Peyer's patch (tissue), 4 donors: ENCODE results near the gene TMCC1. TPM values are rescaled to one million over a fixed set of nuclear protein-coding genes. Genes with fewer than 3 reads are reported as not detected.

Source experiments
- DNase-seq, 3 donors: peaks; one replicate each; pipeline ENCODE4 v3.0.0-alpha.2; 2017 to 2019
- H3K27ac ChIP-seq, 4 donors: fragments of 200-600 bp; sonication (generic); one replicate each; pipeline ENCODE4 v1.5.1; 2016 to 2019
- H3K27me3 ChIP-seq, 2 donors: fragments of 200-600 bp; sonication (generic); one replicate each; pipeline ENCODE4 v1.5.1; 2019
- H3K36me3 ChIP-seq, 3 donors: fragments of 200-600 bp; sonication (generic); one replicate each; pipeline ENCODE4 v1.5.1; 2016 to 2019
- H3K4me1 ChIP-seq, 4 donors: fragments of 200-600 bp; sonication (generic); one replicate each; pipeline ENCODE4 v1.5.1; 2016 to 2019
- H3K4me3 ChIP-seq, 4 donors: fragments of 200-600 bp; sonication (generic); 1 replicate in 3 of 4; 2 replicates in 1 of 4; pipeline ENCODE4 v1.5.1; 2016 to 2019; ENCODE audit warnings: mild to moderate bottlenecking in 1 of 4
- H3K9me3 ChIP-seq, 4 donors: fragments of 200-600 bp; sonication (generic); one replicate each; pipeline ENCODE4 v1.5.1; 2016 to 2019; ENCODE audit warnings: mild to moderate bottlenecking in 1 of 4
- CTCF ChIP-seq, 6 experiments: fragments of 450-650 bp in 4 of 6; fragments of 200-600 bp in 2 of 6; sonication (generic) in 1 of 6; IDR thresholded peaks; one replicate each; pipeline ENCODE4 v1.5.1; 2017 to 2019; ENCODE audit warnings: antibody characterized with exemption in 6 of 6, mild to moderate bottlenecking in 3 of 6, moderate library complexity in 1 of 6
- POLR2A ChIP-seq, 2 donors: fragments of 450-650 bp; IDR thresholded peaks; one replicate each; pipeline ENCODE4 v1.5.1; 2017; ENCODE audit warnings: antibody characterized with exemption in 2 of 2, mild to moderate bottlenecking in 2 of 2, moderate library complexity in 2 of 2
- small RNA-seq, 2 donors: library from RNA; depleted of rRNA; stranded (forward); fragments of <200 nt; gene quantifications; one replicate each; pipeline ENCODE3, GENCODE V24; 2016
- total RNA-seq, 4 donors: library from RNA; depleted of rRNA; stranded (reverse); fragments of >200 nt; gene quantifications; one replicate each; pipeline ENCODE4 v1.1.0, GENCODE V29; 2016

TMCC1 gene
- total RNA-seq, 4 donors from 2014 or later: 12.9 to 33.1 (median 23.7) TPM

DNA sequence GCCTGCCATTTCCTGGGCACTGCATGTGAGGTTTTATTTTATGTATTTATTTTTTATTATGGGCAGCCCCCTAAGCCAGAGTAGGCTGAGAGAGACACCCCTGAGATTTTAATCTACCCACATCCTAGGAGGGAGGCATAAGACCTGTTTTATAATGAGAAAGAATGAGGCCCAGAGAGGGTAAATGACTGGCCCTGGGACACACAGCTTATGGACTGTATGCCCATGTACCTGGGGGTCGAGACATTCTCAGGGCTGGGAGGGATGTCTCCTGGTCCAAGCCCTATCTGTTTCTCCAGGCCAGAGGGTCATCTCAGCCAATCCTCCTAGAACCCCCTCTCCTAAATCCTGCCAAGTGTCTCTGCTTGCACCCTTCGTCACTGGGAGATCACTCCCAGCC is 293.2 kb downstream of the TMCC1 start:
- no peak for DNase-seq
- TF ChIP-seq CTCF (IDR thresholded peaks at IDR 0.05) (no peak), POLR2A (IDR thresholded peaks at IDR 0.05) (no peak)
- H3K9me3 ChIP-seq: no peaks in the 10 kb centered on the region
- H3K36me3 ChIP-seq: no peaks in the 10 kb centered on the region
- H3K4me3 ChIP-seq: no peak overlapping the region
- H3K27ac ChIP-seq: peak overlapping the region in 3 of 4 donors; percentile 12 to 83 (median 42)
- H3K4me1 ChIP-seq: peaks cover 0 to 77% (median 6%) of the 10 kb centered on the region in 4 donors
- no peaks in the 10 kb centered on the region for H3K27me3 ChIP-seq

DNA sequence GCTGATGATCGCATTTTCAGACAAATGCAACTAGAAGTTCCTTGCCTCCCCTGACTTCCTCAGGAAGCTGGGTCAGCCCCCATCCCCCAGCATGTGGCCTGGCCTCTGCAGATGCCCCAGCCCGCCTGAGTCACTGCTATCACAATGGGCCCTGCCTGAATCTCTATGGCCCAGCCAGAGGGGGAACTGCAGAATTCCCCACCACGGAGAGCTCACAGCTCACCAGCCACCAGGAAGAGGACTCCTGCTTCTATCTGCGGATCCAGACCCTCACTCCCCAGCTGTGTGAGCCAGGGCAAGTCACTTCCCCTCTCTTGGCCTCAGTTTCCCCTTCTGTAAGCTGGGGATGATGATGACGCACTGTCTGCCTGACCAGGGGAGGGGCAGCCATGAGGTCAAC is 293.9 kb downstream of the TMCC1 start:
- Histone ChIP-seq H3K27ac (peak overlapping the region; percentile 8 to 83 (median 74)), H3K4me1 (peaks cover 0 to 78% (median 2%) of the 10 kb centered on the region in 4 donors), H3K27me3 (no peaks in the 10 kb centered on the region), H3K9me3 (no peaks in the 10 kb centered on the region), H3K36me3 (no peaks in the 10 kb centered on the region), H3K4me3 (no peak overlapping the region)
- no peak for TF ChIP-seq CTCF (IDR thresholded peaks at IDR 0.05)
- TF ChIP-seq POLR2A (IDR thresholded peaks at IDR 0.05): no peak
- DNase-seq: peak in 1 of 3 donors; percentile 70

- no peaks in the 10 kb centered on the region for H3K9me3 ChIP-seq
- peak overlapping the region in 3 of 4 donors; percentile 68 to 83 (median 81) for H3K27ac ChIP-seq
- no peak for DNase-seq
- peaks cover 0 to 77% (median 6%) of the 10 kb centered on the region in 4 donors for H3K4me1 ChIP-seq
- no peaks in the 10 kb centered on the region for H3K27me3 ChIP-seq
- TF ChIP-seq POLR2A (IDR thresholded peaks at IDR 0.05) (no peak), CTCF (IDR thresholded peaks at IDR 0.05) (no peak)
- H3K36me3 ChIP-seq: no peaks in the 10 kb centered on the region
- H3K4me3 ChIP-seq: no peak overlapping the region
Measured at GRCh38 chr3:129599073-129599472, 294.4 kb downstream of the TMCC1 start.

DNA sequence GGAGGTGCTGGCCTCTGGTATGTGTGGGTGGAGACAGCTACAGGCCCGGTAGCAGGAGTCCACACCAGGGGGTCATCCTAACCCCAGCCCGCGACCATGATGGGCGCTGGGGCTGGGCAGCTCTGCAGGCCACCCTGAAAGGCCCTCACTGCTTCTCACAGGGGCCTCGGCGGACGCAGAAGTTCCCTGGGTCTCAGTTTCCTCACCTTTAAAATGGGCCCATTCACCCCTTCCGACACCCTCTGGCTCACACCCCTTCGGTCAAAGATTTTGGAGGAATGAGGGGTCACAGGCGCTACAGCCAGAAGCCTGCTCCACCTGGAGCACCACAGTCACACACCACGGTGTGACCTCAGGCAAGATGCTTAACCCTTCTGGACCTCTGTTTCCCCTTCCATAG is 295.0 kb downstream of the TMCC1 start:
- TF ChIP-seq CTCF (IDR thresholded peaks at IDR 0.05) (no peak), POLR2A (IDR thresholded peaks at IDR 0.05) (no peak)
- DNase-seq: no peak
- no peaks in the 10 kb centered on the region for H3K36me3 ChIP-seq
- H3K4me1 ChIP-seq: peaks cover 0 to 81% (median 9%) of the 10 kb centered on the region in 4 donors
- H3K4me3 ChIP-seq: no peak overlapping the region
- no peaks in the 10 kb centered on the region for H3K9me3 ChIP-seq
- H3K27ac ChIP-seq: peak overlapping the region; percentile 67 to 83 (median 74)
- H3K27me3 ChIP-seq: no peaks in the 10 kb centered on the region

DNA sequence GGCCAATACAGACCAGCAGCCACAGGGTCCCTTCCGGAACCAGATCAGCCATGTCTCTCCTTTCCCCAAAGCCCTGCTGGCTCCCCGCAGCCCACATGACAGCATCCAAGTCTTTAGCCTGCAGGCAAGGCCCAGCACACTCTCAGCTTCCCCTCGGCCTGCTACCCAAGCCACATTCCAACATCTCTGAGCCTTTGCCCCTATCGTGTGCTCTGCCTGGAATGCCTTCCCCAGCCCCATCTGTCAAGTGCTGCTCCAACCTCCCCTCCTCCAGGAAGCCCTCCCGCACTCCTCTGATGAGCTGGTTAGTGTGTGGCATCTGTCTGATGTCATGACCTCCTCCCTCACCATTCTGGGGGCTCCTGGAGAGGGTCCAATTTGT is 295.5 kb downstream of the TMCC1 start:
- H3K36me3 ChIP-seq: no peaks in the 10 kb centered on the region
- peak overlapping the region; percentile 67 to 83 (median 74) for H3K27ac ChIP-seq
- no peak for DNase-seq
- no peak for TF ChIP-seq CTCF (IDR thresholded peaks at IDR 0.05)
- no peak for TF ChIP-seq POLR2A (IDR thresholded peaks at IDR 0.05)
- H3K4me1 ChIP-seq: peaks cover 0 to 85% (median 10%) of the 10 kb centered on the region in 4 donors
- H3K4me3 ChIP-seq: no peak overlapping the region
- H3K9me3 ChIP-seq: no peaks in the 10 kb centered on the region
- H3K27me3 ChIP-seq: no peaks in the 10 kb centered on the region

Small RNA genes lying within 50 kb of the gene (small RNA-seq; reads per million reads assigned to genes)
- 0 reads per million in 2 donors for gene RF00026
- 0 reads per million in 2 donors for gene RNY3P13

Other genes starting within 250 kb of the TMCC1 start
- gene TRH, start 81.0 kb upstream of the TMCC1 start, total RNA-seq: not detected
- 1 to 10 TPM in 1 of 4 donors, not detected in 3; 2.4 TPM for gene ALG1L2, start 188.1 kb upstream of the TMCC1 start, total RNA-seq